GM18502 (cell line): ENCODE measurements around the gene MARF1.
"Not testable (repeated sequence)": the region's sequence is repeated elsewhere in the genome, so short reads cannot be mapped to it uniquely, and the experiment has no call there.

Experiments used
- ATAC-seq: cut with Tn5 transposase; IDR thresholded peaks from one replicate; pipeline ENCODE4 v1.9.1; 2021; ENCODE audit warnings: mild to moderate bottlenecking; ENCODE audit not compliant: unreplicated experiment, poor library complexity

Gene MARF1

GRCh38 chr16:15573896-15574613, 68.9 kb downstream of the MARF1 start:
- ATAC-seq: not testable (repeated sequence)

GRCh38 chr16:15573274-15573895, 69.6 kb downstream of the MARF1 start:
- ATAC-seq: no peak

GRCh38 chr16:15572329-15573001, 70.5 kb downstream of the MARF1 start:
- no peak for ATAC-seq

GRCh38 chr16:15571557-15571956, 71.4 kb downstream of the MARF1 start:
- ATAC-seq: no peak

GRCh38 chr16:15570666-15571065, 72.3 kb downstream of the MARF1 start:
- ATAC-seq: not testable (repeated sequence)

GRCh38 chr16:15567823-15568222, 75.1 kb downstream of the MARF1 start:
- no peak for ATAC-seq

GRCh38 chr16:15566095-15566494, 76.9 kb downstream of the MARF1 start:
- ATAC-seq: no peak

GRCh38 chr16:15564604-15565339, 78.2 kb downstream of the MARF1 start:
- no peak for ATAC-seq

GRCh38 chr16:15559176-15559575, 83.8 kb downstream of the MARF1 start:
- ATAC-seq: no peak

GRCh38 chr16:15557258-15557657, 85.7 kb downstream of the MARF1 start:
- ATAC-seq: no peak

- ATAC-seq: no peak
Measured at GRCh38 chr16:15556130-15556529, 86.8 kb downstream of the MARF1 start.

- ATAC-seq: no peak
Measured at GRCh38 chr16:15553313-15554088, 89.5 kb downstream of the MARF1 start.

- no peak for ATAC-seq
Measured at GRCh38 chr16:15552507-15552906, 90.4 kb downstream of the MARF1 start.

GRCh38 chr16:15548482-15548891, 94.5 kb downstream of the MARF1 start:
- ATAC-seq: no peak

GRCh38 chr16:15547768-15548096, 95.2 kb downstream of the MARF1 start:
- no peak for ATAC-seq

- not testable (repeated sequence) for ATAC-seq
Measured at GRCh38 chr16:15547072-15547767, 95.7 kb downstream of the MARF1 start.

- ATAC-seq: no peak
Measured at GRCh38 chr16:15545544-15545943, 97.4 kb downstream of the MARF1 start.

- ATAC-seq: no peak
Measured at GRCh38 chr16:15544405-15544804, 98.5 kb downstream of the MARF1 start.
